ENCODE data around the gene P4HA3. TPM values are rescaled to one million over a fixed set of nuclear protein-coding genes. Genes with fewer than 3 reads are reported as not detected.
A peak's percentile ranks its signal among the peaks of the same experiment; 100 is the strongest.
"Not testable (repeated sequence)": the region's sequence is repeated elsewhere in the genome, so short reads cannot be mapped to it uniquely, and the experiment has no call there.

The P4HA3 gene
- total and polyA plus RNA-seq, 8 donors: 1.3 to 12.1 (median 2.5) TPM

- Histone ChIP-seq H3K27me3 (no peaks in the 10 kb centered on the region), H3K4me3 (no peak overlapping the region), H3K27ac (no peak overlapping the region), H3K9me3 (no peaks in the 10 kb centered on the region), H3K4me1 (no peaks in the 10 kb centered on the region), H3K36me3 (peaks cover 0 to 6% of the 10 kb centered on the region in 2 donors)
- DNase-seq: no peak
- ATAC-seq: no peak
- intact Hi-C loops (cut with DNase I): no loop called here
- no peak for TF ChIP-seq CTCF (IDR thresholded peaks at IDR 0.05)
Observed at GRCh38 chr11:74332291-74332690, 20.9 kb upstream of the P4HA3 start.

- H3K9me3 ChIP-seq; H3K4me1 ChIP-seq; H3K36me3 ChIP-seq; H3K4me3 ChIP-seq; intact Hi-C loops (cut with DNase I); H3K27me3 ChIP-seq; ATAC-seq; DNase-seq; H3K27ac ChIP-seq: not testable (repeated sequence)
Observed at GRCh38 chr11:74331000-74331399, 19.6 kb upstream of the P4HA3 start.

- no peak for TF ChIP-seq CTCF (IDR thresholded peaks at IDR 0.05)
- ATAC-seq (peak; percentile 30), DNase-seq (no peak)
- H3K36me3 ChIP-seq: no peaks in the 10 kb centered on the region
- no peaks in the 10 kb centered on the region for H3K27me3 ChIP-seq
- peaks cover 9 to 10% of the 10 kb centered on the region in 2 donors for H3K4me1 ChIP-seq
- no peaks in the 10 kb centered on the region for H3K9me3 ChIP-seq
- no peak overlapping the region for H3K27ac ChIP-seq
- intact Hi-C loops (cut with DNase I): no loop called here
- H3K4me3 ChIP-seq: no peak overlapping the region
Observed at GRCh38 chr11:74330075-74330858, 18.8 kb upstream of the P4HA3 start.

GRCh38 chr11:74327076-74327475, 15.6 kb upstream of the P4HA3 start:
- no peak for TF ChIP-seq CTCF (IDR thresholded peaks at IDR 0.05)
- Histone ChIP-seq H3K27ac (no peak overlapping the region), H3K36me3 (no peaks in the 10 kb centered on the region), H3K9me3 (no peaks in the 10 kb centered on the region), H3K4me1 (peaks cover 10% of the 10 kb centered on the region in 2 donors), H3K4me3 (no peak overlapping the region), H3K27me3 (no peaks in the 10 kb centered on the region)
- intact Hi-C loops (cut with DNase I): no loop called here
- ATAC-seq (no peak), DNase-seq (no peak)

- H3K27me3 ChIP-seq: no peaks in the 10 kb centered on the region
- peak; percentile 11 for ATAC-seq
- no peak overlapping the region for H3K4me3 ChIP-seq
- no peak overlapping the region for H3K27ac ChIP-seq
- no peaks in the 10 kb centered on the region for H3K9me3 ChIP-seq
- H3K4me1 ChIP-seq: peaks cover 10 to 11% of the 10 kb centered on the region in 2 donors
- TF ChIP-seq CTCF (IDR thresholded peaks at IDR 0.05): no peak
- H3K36me3 ChIP-seq: no peaks in the 10 kb centered on the region
- intact Hi-C loops (cut with DNase I): no loop called here
- no peak for DNase-seq
Observed at GRCh38 chr11:74326665-74327064, 15.2 kb upstream of the P4HA3 start.
